H1 (cell line): ENCODE data around the gene DNAJC16.

Experiments used
- ATF2 ChIP-seq: IDR thresholded peaks from 2 replicates; pipeline ENCODE4 v1.6.1; 2012; ENCODE audit warnings: low read length, inconsistent platforms
- CHD1 ChIP-seq: IDR thresholded peaks from 2 replicates; pipeline ENCODE4 v1.6.1; 2012; ENCODE audit warnings: low read depth, low read length, improper control_type of control experiment
- CREB1 ChIP-seq: IDR thresholded peaks from 2 replicates; pipeline ENCODE4 v1.6.1; 2012; ENCODE audit warnings: inconsistent platforms
- CTCF ChIP-seq, 3 experiments: IDR thresholded peaks; 1 replicate in 2 of 3; 2 replicates in 1 of 3; pipeline versions ENCODE4 v1.5.1 to v1.6.1; 2011; ENCODE audit warnings: low read length in 3 of 3, mild to moderate bottlenecking in 3 of 3, inconsistent platforms in 2 of 3, low read depth in 1 of 3, moderate library complexity in 1 of 3; ENCODE audit not compliant: insufficient read depth in 1 of 3; ENCODE audit errors: control extremely low read depth in 1 of 3
- HDAC2 ChIP-seq, 2 experiments: fragments of 300-600 bp in 1 of 2; sonication (generic) in 1 of 2; IDR thresholded peaks; 2 replicates each; pipeline ENCODE4 v1.6.1; 2011 to 2012; ENCODE audit warnings: low read depth in 2 of 2, low read length in 2 of 2, mild to moderate bottlenecking in 2 of 2, moderate library complexity in 2 of 2, borderline replicate concordance in 1 of 2, inconsistent platforms in 1 of 2
- HDAC6 ChIP-seq: IDR thresholded peaks from one replicate; pipeline ENCODE4 v1.7.1; 2012; ENCODE audit warnings: low read depth, mild to moderate bottlenecking, inconsistent platforms, low read length, moderate library complexity
- KDM5A ChIP-seq: fragments of 200-600 bp; IDR thresholded peaks from 2 replicates; pipeline ENCODE4 v1.7.1; 2012; ENCODE audit warnings: mild to moderate bottlenecking, low read length, inconsistent platforms, mixed read lengths
- NRF1 ChIP-seq: IDR thresholded peaks from 2 replicates; pipeline ENCODE4 v1.6.1; 2011; ENCODE audit warnings: mild to moderate bottlenecking, low read depth, low read length, improper control_type of control experiment
- POLR2A ChIP-seq, 2 experiments: IDR thresholded peaks; 1 replicate in 1 of 2; 2 replicates in 1 of 2; pipeline ENCODE4 v1.6.1; 2011; ENCODE audit warnings: low read depth in 2 of 2, low read length in 2 of 2, mild to moderate bottlenecking in 2 of 2; ENCODE audit errors: control extremely low read depth in 1 of 2
- POLR2AphosphoS5 ChIP-seq: IDR thresholded peaks from 2 replicates; pipeline ENCODE4 v1.6.1; 2011; ENCODE audit warnings: low read depth, low read length
- RAD21 ChIP-seq, 2 experiments: IDR thresholded peaks in 1 of 2; conservative IDR thresholded peaks in 1 of 2; 2 replicates each; pipeline ENCODE4 v1.6.1; 2011; ENCODE audit warnings: low read depth in 2 of 2, low read length in 2 of 2, improper control_type of control experiment in 1 of 2, inconsistent platforms in 1 of 2, mild to moderate bottlenecking in 1 of 2, moderate library complexity in 1 of 2
- RNF2 ChIP-seq: fragments of 200-900, 300-1000 bp; sonication (generic); IDR thresholded peaks from 2 replicates; pipeline ENCODE4 v1.7.1; 2016; ENCODE audit warnings: borderline replicate concordance, low read depth, mild to moderate bottlenecking, antibody characterized with exemption, low read length; ENCODE audit not compliant: poor library complexity, severe bottlenecking; ENCODE audit errors: missing control alignments
- TBP ChIP-seq: IDR thresholded peaks from 2 replicates; pipeline ENCODE4 v1.6.1; 2011; ENCODE audit warnings: low read depth, low read length, improper control_type of control experiment
- ZNF274 ChIP-seq: IDR thresholded peaks from 2 replicates; pipeline ENCODE4 v1.7.0; 2012; ENCODE audit warnings: low read length, borderline replicate concordance; ENCODE audit errors: extremely low read depth

DNA sequence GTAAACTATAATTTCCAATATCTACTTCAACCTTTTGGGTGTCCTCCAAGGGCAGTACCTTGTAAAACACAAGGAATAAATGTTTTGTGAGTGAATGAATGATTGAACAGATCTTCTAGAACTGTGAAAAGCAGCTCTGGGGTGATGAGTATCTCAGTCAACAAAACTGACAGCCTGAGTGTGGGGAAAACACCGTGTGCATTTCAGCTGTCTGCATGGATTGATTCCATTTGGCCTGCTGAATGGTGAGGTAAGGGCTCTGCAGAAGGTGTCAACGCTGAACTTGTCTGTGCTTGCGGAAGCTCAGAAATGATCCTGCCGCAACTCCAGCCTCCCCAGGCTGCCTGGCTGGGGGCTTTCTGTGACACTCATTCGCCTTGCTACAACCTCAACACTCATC, 65.6 kb downstream of the DNAJC16 start:
- TF ChIP-seq KDM5A: no peak
- TF ChIP-seq CTCF (IDR thresholded peaks at IDR 0.05; ENCODE audit: control extremely low read depth in 1 of 3, insufficient read depth in 1 of 3, low read depth in 1 of 3, low read length in 3 of 3): no peak
- no peak for TF ChIP-seq POLR2A (IDR thresholded peaks at IDR 0.05; ENCODE audit: control extremely low read depth in 1 of 2, low read depth in 2 of 2, low read length in 2 of 2)
- TF ChIP-seq POLR2AphosphoS5: no peak
- TF ChIP-seq HDAC6: no peak
- no peak for TF ChIP-seq CHD1
- TF ChIP-seq TBP: no peak
- TF ChIP-seq HDAC2 (IDR thresholded peaks at IDR 0.05; ENCODE audit: borderline replicate concordance in 1 of 2, low read depth in 2 of 2, low read length in 2 of 2): no peak
- TF ChIP-seq CREB1: no peak
- no peak for TF ChIP-seq NRF1
- no peak for TF ChIP-seq RNF2
- no peak for TF ChIP-seq RAD21 (IDR thresholded peaks at IDR 0.05 in 1 of 2, conservative IDR thresholded peaks at IDR 0.05 in 1 of 2; ENCODE audit: low read depth in 2 of 2, low read length in 2 of 2)
- no peak for TF ChIP-seq ZNF274
- TF ChIP-seq ATF2: no peak
